ENCODE measurements around the gene KLHL29.
"Not testable (repeated sequence)": the region's sequence is repeated elsewhere in the genome, so short reads cannot be mapped to it uniquely, and the experiment has no call there.

The KLHL29 gene

DNA sequence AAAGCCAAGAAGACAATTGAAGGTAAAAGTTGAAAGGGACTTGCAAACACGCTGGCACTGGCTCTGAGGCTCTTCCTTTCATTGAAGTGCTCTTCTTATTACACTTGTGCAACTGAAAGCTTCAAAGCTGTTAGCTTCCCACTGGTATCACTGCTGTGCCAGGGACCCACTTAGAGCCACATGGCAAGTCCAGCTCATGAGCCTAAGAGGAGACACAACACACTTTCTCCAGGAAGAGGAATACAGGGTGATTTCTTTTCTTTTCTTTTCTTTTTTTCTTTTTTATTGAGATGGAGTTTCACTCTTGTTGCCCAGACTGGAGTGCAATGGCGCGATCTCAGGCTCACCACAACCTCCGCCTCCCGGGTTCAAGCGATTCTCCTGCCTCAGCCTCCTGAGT lies 323.8 kb downstream of the KLHL29 start:
- FAIRE-seq = no peak
- DNase-seq (ENCODE audit: low spot score) = no peak

DNA sequence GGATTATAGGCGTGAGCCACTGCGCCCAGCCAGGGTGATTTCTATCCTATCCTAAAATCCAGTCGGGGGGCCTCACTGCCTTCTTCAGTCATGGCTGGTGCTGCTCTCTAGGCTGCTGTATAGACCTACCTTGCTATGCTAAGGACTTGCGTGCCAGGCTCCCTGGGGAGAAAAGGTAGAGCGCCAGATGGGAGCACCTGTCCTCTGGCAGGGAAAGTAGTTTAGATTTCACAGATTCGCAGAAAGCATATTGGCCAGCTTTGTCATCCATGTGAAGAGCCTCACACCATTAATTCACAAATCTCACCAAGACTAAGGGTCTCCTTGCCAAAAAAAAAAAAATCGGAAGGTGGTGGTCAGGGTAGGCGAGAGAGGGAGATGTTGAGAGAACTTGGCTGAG lies 324.3 kb downstream of the KLHL29 start:
- DNase-seq (ENCODE audit: low spot score) (no peak), FAIRE-seq (no peak)

DNA sequence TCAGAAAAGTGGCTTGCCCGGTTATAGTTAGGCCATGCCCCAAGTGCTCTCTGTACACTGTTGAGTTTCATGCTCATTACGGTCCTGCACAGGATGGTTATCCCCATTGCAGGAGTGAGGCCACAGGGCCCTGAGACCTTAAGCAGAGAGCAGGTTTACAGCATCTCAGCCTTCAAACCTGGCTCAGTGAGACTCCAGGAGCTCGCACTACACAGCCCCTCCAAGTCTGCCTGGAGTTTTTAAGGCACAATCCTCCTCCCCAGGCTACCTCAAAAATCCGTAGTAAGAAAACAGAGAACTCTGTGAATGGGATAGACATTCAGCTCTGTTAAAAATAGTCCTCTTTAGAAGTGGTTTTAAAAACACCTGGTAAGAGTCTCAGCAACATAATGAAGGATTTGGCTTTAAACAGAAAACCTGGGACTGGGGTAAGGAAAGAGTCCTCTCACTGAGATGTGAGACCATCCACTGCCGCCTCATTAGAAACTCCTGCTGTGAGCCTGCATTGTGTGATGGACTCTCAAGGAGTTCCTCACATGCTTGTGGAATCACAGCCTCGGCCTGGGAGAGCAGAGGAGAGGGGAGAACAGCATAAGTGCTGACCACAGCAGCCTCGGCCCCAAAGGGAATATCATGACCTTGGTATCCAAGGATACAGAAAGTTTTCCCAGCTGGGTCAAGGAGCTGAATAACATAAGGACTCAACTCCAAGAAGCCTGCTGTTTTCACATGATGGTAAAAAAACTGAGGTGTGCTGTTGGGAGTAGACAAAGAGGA lies 327.2 kb downstream of the KLHL29 start:
- no peak for FAIRE-seq

DNA sequence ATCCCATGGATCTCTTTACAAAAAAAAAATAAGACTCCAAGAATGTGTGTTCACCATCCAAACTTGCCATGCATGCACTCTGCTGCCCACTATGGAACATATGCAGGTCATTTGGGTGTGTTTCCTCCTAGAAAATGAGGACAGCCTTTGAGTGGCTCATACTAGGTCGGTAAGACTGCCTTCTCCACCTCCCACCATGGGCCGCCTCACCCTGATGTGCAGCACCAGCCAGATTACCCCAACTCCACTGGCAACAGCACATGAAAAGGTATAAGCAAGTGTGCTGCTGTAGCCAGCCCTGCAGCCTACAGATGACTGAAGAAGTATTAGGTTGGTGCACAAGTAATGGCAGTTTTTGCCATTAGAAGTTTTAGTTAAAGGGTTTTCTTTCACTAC lies 327.8 kb downstream of the KLHL29 start:
- FAIRE-seq = no peak
- DNase-seq (ENCODE audit: low spot score) = no peak

More for the DNA sequence above, 327.2 kb downstream of the KLHL29 start:
- no peak for DNase-seq (ENCODE audit: low spot score)

DNA sequence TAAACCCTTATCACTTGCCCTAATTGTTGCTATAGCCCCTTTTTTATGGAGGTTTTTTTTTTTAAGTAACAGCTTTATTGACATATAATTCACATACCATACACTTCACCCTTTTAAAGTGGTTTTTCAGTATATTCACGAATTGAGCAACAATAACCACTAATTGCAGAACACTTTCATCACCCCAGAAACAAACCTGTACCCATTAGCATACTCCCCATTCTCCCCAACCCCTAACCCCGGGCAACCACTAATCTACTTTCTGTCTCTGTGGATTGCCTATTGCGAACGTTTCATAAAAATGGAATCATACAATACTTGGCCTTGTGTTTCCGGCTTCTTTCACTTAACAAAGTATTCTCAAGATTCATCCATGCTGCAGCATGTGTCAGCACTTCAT lies 328.4 kb downstream of the KLHL29 start:
- no peak for FAIRE-seq
- no peak for DNase-seq (ENCODE audit: low spot score)

DNA sequence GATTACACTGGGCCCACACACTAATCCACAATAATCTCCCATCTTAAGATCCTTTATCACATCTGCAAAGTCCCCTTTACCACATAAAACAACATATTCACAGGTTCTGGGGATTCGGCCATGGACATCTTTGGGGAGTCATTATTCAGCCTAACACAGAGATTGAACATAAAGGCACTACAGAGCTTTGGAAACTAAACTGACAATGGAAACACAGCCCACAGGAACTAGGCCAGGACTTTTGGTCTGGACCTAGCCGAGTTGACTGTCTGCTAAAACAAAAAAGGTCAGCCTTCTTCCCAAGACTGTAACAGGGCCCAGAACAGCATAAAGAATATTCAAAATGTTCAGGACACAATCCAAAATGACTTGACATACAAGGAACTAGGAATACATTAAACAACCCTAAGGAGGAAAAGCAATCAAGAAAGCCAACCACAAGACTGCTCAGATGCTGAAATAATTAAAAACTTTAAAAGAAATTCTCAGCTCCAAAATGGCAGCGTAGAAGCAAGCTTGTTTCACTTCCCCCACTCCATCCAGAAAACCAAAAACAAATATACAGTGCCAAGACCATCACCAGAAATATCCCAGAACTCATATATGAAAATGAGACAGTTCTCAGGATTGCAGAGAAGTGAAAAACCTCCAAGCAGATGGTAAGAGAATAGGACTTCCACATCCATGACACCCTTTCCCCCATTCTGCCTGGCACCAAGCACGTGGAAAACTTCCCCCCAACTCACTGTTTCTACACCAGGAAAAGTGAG lies 334.1 kb downstream of the KLHL29 start:
- DNase-seq (ENCODE audit: low spot score) (no peak), FAIRE-seq (no peak)

DNA sequence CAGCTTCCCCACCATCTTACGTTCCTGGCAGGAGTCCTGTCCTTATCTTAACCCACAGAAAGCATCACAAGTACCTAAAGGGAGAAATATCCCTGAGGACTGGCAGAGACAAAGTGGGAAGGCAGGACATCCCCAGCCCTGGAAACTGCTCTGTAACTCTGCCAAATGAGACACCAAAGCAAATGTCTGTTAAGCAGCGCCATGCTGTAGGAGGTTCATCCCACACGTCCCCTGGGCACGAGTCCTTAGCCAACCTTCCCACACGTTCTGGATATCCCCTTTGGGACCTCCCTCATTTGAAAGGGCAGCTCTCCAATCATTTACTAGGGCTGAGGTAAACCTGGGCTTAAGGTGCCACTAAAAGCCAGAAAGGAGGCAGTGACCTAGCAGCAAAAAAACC lies 334.7 kb downstream of the KLHL29 start:
- DNase-seq (ENCODE audit: low spot score) (no peak), FAIRE-seq (no peak)

DNA sequence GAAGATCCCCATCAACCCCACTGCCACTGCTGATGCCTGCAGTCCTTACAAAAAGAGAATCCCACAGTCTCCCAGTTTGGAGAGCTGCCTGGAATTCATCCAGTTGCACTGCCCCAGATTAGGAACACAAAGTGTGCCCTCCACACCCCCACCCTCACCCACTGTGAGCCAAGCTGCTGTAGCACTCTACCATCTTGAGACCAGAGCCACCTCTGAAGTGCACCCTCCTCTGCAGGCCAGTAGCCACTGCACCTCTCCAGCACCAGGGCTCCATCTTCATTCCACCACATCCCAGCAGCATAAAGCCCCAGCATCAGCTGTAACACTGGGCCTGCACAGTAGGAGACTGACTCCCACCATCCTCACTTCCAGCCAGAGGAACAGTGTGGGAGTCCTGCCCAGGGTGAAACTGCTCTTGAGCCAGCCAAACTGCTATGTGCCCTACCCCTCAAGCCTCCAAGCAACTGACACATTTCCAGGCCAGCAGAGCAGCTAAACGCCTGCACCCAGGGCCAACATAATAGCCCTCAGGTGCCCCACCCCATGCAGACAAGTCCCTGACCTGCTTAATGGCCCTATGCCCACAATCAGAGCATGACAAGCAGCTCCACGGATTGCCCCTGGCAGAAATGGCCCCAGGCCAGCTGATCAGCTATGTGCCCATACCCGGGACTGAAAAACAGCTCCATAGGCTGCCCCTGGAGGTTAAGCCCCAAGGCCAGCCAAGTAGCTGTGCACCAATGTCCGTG lies 335.9 kb downstream of the KLHL29 start:
- FAIRE-seq = peak; percentile 62
- DNase-seq (ENCODE audit: low spot score) = no peak

DNA sequence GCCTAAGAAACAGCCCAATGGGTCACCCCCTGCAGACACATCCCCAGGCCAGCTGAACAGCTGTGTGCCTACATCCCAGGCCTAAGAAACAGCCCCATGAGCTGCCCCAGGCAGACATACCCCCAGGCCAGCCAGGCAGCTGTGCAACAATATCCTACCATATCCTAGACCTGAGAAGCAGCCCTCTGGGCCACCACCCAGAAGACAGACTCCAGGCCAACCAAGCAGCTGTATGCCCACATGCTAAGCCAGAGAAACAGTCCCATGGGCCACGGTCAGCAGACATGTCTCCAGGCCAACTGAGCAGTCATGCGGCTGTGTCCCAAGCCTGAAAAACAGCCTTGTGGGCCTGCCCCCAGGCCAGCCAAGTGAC lies 336.5 kb downstream of the KLHL29 start:
- FAIRE-seq = no peak
- no peak for DNase-seq (ENCODE audit: low spot score)

DNA sequence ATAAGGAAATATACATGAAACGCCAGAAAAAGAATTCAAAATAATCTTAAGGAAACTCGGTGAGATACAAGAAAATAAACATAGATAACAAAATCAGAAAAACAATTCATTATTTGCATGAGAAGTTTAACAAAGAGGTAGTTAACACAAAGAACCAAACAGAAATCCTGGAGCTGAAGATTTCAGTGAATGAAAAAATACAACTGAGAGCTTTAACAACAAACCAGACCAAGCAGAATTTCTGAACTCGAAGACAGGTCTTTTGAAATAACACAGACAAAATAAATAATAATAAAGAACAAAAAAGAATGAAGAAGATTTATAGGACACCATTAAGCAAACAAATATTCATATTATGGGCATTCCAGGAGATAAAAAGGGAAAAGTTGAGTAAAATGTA lies 337.3 kb downstream of the KLHL29 start:
- DNase-seq (ENCODE audit: low spot score) (no peak), FAIRE-seq (no peak)

DNA sequence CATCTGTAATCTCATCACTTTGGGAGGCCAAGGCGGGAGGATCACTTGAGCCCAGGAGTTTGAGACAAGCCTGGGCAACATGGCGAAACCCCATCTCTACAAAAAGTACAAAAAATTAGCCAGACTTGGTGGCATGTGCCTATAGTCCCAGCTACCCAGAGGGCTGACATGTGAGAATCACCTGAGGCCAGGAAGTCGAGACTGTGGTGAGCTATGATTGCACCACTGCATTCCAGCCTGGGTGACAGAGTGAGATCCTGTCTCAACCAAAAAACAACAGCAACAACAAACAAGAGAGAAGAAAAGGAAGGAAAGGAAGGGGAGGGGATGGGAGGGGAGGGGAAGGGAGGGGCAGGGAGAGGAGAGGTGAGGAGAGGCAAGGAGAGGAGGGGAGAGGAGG lies 338.1 kb downstream of the KLHL29 start:
- DNase-seq (ENCODE audit: low spot score); FAIRE-seq: not testable (repeated sequence)

DNA sequence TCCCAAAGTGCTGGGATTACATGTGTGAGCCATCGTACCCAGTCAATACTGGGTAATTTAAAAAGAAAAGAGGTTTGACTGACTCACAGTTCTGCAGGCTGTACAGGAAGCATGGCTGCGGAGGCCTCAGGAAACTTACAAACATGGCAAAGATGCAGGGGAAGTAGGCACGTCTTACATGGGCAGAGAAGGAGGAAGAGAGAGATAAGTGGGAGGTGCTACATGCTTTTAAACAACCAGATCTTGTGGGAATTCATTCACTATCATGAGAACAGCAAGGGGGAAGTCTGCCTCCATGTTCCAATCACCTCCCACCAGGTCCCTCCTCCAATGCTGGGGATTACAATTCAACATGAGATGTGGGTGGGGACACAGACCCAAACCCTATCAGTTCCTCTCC lies 349.4 kb downstream of the KLHL29 start:
- DNase-seq (ENCODE audit: low spot score) = no peak
- no peak for FAIRE-seq

DNA sequence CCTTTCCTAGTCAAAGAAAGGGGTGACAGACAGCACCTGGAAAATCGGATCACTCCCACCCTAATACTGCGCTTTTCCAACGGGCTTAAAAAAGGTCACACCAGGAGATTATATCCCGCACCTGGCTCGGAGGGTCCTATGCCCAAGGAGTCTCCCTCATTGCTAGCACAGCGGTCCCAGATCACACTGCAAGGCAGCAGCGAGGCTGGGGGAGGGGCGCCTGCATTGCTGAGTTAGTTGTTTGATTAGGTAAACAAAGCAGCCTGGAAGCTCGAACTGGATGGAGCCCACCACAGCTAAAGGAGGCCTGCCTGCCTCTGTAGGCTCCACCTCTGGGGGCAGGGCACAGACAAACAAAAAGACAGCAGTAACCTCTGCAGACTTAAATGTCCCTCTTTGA lies 351.8 kb downstream of the KLHL29 start:
- FAIRE-seq; DNase-seq (ENCODE audit: low spot score): not testable (repeated sequence)

DNA sequence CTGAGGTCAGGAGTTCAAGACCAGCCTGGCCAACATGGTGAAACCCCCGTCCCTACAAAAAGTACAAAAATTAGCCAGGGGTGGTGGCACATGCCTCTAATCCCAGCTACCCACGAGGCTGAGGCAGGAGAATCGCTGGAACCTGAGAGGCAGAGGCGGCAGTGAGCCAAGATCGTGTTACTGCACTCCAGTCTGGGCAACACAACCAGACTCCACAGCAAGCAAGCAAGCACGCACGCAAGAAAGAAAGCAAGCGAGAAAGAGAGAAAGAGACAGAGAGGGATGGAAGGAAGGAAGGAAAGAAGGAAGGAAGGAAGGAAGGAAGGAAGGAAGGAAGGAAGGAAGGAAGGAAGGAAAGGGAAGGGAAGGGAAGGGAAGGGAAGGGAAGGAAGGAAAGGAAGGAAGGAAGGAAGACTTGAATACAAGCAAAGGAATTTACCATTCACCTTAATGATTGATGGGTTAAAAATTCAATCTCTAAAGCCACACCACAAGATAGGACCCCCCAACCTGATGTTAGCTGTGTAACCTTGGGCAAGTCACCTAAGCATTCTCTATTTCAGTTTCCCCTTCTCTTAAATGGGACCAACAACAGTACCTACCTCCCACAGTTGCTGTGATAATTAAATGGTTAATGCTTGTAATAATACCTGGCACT lies 360.2 kb downstream of the KLHL29 start:
- FAIRE-seq = no peak
- no peak for DNase-seq (ENCODE audit: low spot score)

DNA sequence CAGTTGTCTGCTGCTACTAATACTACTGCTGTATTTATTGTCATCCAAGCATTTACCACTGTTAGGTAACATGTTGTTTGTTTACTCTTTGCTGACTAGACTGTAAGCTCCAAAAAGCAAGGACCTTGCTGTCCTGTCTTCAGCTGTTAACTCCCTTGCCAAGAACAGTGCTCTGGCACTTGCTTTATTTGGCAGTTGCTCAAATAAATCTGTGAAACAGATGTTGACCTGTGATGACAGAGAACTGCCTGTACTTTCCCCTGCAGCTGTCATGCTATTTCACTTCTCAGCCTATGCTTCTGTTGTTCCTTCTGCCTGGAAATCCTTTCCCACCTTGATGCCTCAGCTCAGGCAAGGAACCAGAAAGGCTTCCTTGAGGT lies 360.7 kb downstream of the KLHL29 start:
- DNase-seq (ENCODE audit: low spot score) (no peak), FAIRE-seq (no peak)

DNA sequence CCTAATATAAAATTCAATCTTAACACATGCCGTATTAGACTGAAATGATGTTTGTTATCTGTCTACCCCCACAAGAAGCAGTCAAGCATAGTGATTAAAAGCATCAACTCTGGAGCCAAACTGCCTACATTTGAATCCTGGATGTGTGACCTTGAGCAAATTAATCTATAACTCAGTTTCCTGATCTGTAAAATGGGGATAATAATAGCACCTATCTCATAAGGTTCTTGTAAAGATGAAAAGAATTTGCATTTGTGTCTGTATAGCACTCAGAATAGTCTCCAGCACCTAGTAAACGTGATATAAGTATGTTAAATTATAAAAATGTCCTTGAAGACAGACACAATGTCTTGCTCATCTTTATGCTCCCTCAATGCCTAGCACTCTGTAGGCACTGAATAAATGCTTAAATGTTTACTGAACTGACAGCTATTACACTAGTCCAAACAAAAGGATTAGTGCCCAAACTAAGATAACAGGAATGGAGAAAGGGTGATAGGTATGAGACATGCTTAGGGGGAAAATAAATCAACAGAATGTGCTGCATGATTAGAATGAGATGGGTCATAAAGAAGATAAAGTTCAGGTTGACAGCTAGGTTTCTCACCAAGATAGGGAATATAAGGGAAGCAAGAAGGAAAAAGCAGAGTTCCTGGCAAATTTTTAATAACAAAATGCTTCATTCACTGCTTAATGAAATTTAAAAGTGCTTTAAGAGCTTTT lies 361.3 kb downstream of the KLHL29 start:
- FAIRE-seq (no peak), DNase-seq (ENCODE audit: low spot score) (no peak)

DNA sequence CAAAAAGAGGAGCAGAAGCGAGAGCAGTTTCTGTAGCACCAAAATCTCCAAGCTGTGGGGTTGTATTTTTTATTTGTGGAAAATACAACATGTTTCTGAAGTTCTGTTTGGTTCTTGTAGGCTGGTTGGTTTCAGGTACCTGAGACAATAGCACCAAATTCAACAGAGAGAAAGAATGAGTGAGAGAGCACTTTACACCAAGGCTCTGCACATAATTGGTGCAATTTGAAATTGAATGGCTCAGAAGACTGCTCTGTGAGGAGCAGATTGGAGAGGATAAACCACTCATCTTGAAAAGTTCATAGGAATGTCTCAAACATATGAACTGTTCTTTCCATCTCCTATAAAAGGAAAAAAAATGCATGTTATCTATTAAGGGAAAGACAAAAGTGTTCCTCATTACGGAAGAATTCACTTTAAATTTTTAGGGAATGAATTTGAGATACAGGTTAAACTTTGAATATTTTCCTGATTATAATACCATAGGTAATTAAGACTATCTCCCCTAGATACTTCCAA lies 366.8 kb downstream of the KLHL29 start:
- FAIRE-seq = no peak
- no peak for DNase-seq (ENCODE audit: low spot score)

DNA sequence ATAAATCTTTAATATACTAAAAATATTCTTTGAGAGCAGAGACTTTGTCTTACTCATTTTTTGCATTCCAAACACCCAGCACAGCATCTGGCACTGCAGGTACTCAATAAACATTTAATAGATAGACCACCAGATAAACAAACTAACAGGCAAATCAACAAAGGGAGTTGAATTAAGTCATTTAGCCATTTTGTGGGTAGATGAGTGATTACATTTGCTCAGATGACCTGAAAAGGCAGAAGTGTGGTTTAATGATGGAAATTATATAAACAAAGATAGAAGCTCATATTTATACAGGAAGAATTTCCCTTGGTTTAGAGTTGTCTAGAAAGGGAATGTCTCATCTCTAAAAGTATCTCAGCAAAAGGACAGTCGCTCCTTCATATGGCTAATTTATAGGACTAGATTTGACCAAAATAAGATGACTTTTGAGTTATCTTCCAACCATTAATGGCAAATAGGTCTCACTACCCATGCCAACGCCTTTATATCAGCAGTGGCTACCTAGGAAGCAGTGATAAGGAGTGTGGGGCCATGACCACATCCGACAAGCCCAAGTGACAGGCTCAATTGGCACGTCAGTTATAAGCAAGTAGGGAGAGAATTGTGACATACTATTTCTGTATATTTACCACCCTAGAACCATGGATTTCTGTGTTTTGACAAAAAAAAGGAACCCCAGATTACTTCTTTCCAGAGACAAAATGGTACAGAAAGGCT lies 368.5 kb downstream of the KLHL29 start:
- FAIRE-seq (no peak), DNase-seq (ENCODE audit: low spot score) (no peak)

DNA sequence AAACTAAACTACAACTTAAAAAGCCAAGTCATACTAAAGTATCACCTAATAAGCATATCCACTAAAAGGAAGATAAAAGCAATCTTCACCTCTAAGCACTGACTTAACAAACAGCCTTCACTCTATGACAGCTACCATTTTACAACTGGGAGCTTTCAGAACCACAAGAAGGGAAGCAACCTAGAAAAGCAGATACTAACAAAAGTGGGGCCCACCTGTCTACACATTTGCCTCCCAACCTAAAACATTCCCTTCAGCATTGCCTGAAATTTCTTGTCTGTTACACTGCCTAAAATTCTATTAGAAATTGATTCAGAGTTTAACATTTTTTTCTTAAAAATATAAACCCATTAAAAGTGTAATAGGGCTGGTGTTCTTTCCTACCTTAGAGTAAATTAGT lies 370.0 kb downstream of the KLHL29 start:
- no peak for DNase-seq (ENCODE audit: low spot score)
- FAIRE-seq = no peak

DNA sequence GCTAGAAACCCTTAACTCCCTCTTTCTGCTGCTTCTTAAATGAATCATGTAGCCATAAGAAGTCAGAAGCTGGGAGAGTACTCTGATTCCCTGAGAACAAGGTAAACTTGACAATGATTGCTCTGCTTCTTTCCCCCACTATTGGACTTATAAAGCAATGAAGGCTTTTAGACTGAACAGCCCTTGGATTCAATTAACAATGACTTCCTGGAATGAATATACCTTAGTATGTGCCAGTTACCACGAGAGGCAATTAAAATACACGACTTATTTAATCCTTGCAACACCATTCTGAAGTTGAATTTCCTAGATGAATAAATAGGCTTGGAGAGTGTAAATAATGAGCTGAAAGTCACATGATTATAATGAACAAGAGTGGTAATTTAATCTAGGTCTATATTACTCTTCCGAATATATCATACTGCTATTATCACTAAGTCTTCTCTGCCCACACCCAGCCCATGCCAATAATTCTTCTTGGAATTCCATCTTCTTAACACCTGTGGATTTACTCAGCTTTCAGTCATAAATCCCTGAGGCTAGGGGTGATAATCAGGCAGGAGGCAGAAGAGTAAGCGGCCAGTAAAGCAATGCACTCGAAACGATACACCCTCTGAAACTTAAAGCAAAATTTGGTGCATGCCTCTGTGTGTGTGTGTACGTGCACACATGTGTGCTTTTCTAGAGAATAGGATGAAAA lies 371.8 kb downstream of the KLHL29 start:
- FAIRE-seq = no peak
- no peak for DNase-seq (ENCODE audit: low spot score)

Measured in urothelium cell line (cell line).